ENCODE results near the gene FAM193B.

GRCh38 chr5:177504086-177505056, 50.0 kb downstream of the FAM193B start:
- TF ChIP-seq, protein P1, sequence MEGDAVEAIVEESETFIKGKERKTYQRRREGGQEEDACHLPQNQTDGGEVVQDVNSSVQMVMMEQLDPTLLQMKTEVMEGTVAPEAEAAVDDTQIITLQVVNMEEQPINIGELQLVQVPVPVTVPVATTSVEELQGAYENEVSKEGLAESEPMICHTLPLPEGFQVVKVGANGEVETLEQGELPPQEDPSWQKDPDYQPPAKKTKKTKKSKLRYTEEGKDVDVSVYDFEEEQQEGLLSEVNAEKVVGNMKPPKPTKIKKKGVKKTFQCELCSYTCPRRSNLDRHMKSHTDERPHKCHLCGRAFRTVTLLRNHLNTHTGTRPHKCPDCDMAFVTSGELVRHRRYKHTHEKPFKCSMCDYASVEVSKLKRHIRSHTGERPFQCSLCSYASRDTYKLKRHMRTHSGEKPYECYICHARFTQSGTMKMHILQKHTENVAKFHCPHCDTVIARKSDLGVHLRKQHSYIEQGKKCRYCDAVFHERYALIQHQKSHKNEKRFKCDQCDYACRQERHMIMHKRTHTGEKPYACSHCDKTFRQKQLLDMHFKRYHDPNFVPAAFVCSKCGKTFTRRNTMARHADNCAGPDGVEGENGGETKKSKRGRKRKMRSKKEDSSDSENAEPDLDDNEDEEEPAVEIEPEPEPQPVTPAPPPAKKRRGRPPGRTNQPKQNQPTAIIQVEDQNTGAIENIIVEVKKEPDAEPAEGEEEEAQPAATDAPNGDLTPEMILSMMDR (IDR thresholded peaks at IDR 0.05) = no peak
- no peak for TF ChIP-seq POLR2A (IDR thresholded peaks at IDR 0.05)

All from right lobe of liver (tissue), 4 donors.